ENCODE data around the gene PLEKHH2. TPM values are rescaled to one million over a fixed set of nuclear protein-coding genes. Genes with fewer than 3 reads are reported as not detected.

Gene PLEKHH2
- total and polyA plus RNA-seq, 2 experiments from 2014 or later, result 5.4 to 6.7 TPM

GRCh38 chr2:43787895-43788294 lies 150.8 kb downstream of the PLEKHH2 start (continued):
- no peak for TF ChIP-seq ZNF462 (CRISPR knock-in tag; IDR thresholded peaks at IDR 0.05)
- TF ChIP-seq CTCF (conservative IDR thresholded peaks at IDR 0.05; ENCODE audit: low read depth in 2 of 2), result no peak
- TF ChIP-seq JUNB (IDR thresholded peaks at IDR 0.05; ENCODE audit: unreplicated experiment), result no peak
- no peak for TF ChIP-seq EZH2 (IDR thresholded peaks at IDR 0.05; ENCODE audit: low read depth, unreplicated experiment)

- Mint-ChIP-seq H3K27ac (no peak overlapping the region), H3K4me3 (no peak overlapping the region)
- H2AFZ ChIP-seq, result no peak overlapping the region
- TF ChIP-seq NANOG (IDR thresholded peaks at IDR 0.05; ENCODE audit: borderline replicate concordance) (no peak), ZNF331 (CRISPR knock-in tag; IDR thresholded peaks at IDR 0.05; ENCODE audit: low read depth) (no peak), CREB1 (CRISPR knock-in tag; IDR thresholded peaks at IDR 0.05; ENCODE audit: low read depth) (no peak), STAT1 (IDR thresholded peaks at IDR 0.05; ENCODE audit: unreplicated experiment) (no peak), POLR2AphosphoS5 (IDR thresholded peaks at IDR 0.05; ENCODE audit: low read depth) (no peak), JUNB (IDR thresholded peaks at IDR 0.05; ENCODE audit: unreplicated experiment) (no peak), ZNF462 (CRISPR knock-in tag; IDR thresholded peaks at IDR 0.05) (no peak)
Observed at GRCh38 chr2:43788646-43789045, 151.6 kb downstream of the PLEKHH2 start.

More at GRCh38 chr2:43788646-43789045, 151.6 kb downstream of the PLEKHH2 start:
- no peak for DNase-seq (ENCODE audit: low spot score)
- no peaks in the 10 kb centered on the region for H3K9me3 Mint-ChIP-seq
- H3F3A ChIP-seq (replicated peaks; ENCODE audit: low read depth), result no peaks in the 10 kb centered on the region
- H3K27ac ChIP-seq (ENCODE audit: low read depth), result no peak overlapping the region
- no peaks in the 10 kb centered on the region for H3K27me3 ChIP-seq (ENCODE audit: insufficient read depth)
- H3K36me3 ChIP-seq (ENCODE audit: insufficient read depth), result no peaks in the 10 kb centered on the region
- H3K4me2 ChIP-seq, result no peak overlapping the region
- H3K36me3 Mint-ChIP-seq (ENCODE audit: low read depth), result no peaks in the 10 kb centered on the region
- no peaks in the 10 kb centered on the region for H4K20me1 ChIP-seq (replicated peaks; ENCODE audit: insufficient read depth)
- no peaks in the 10 kb centered on the region for H3K4me1 Mint-ChIP-seq
- H3K27me3 Mint-ChIP-seq (ENCODE audit: insufficient read depth, low read depth, poor library complexity), result no peaks in the 10 kb centered on the region
- H3K9me2 ChIP-seq (ENCODE audit: insufficient read depth), result no peaks in the 10 kb centered on the region
- H3K79me2 ChIP-seq (replicated peaks; ENCODE audit: insufficient read depth), result no peaks in the 10 kb centered on the region
- no peak overlapping the region for H3K4me3 ChIP-seq
- no peak for ATAC-seq
- no peaks in the 10 kb centered on the region for H3K4me1 ChIP-seq (ENCODE audit: insufficient read depth)
